ENCODE measurements around the gene GALNT18. TPM values are rescaled to one million over a fixed set of nuclear protein-coding genes. Genes with fewer than 3 reads are reported as not detected.

The GALNT18 gene
- total and polyA plus RNA-seq, 2 experiments from 2014 or later = 4.3 to 10.8 TPM

- Mint-ChIP-seq H3K27me3 (ENCODE audit: insufficient read depth, low read depth, poor library complexity) (peaks cover 5% of the 10 kb centered on the region), H3K4me3 (no peak overlapping the region), H3K4me1 (peaks cover 3% of the 10 kb centered on the region; the same call in 2 of the 3 replicates), H3K36me3 (ENCODE audit: low read depth) (no peaks in the 10 kb centered on the region; the same call in 2 of the 3 replicates), H3K9me3 (no peaks in the 10 kb centered on the region), H3K27ac (no peak overlapping the region)
- no peak overlapping the region for H3K4me2 ChIP-seq
- no peaks in the 10 kb centered on the region for H3K4me1 ChIP-seq (ENCODE audit: insufficient read depth)
- no peaks in the 10 kb centered on the region for H3K36me3 ChIP-seq (ENCODE audit: insufficient read depth)
- no peaks in the 10 kb centered on the region for H3K27me3 ChIP-seq (ENCODE audit: insufficient read depth)
- H3K27ac ChIP-seq (ENCODE audit: low read depth) = no peak overlapping the region
- DNase-seq (ENCODE audit: low spot score) (no peak), ATAC-seq (no peak; the same call in 2 of the 3 replicates)
- no peaks in the 10 kb centered on the region for H4K20me1 ChIP-seq (replicated peaks; ENCODE audit: insufficient read depth)
- TF ChIP-seq POLR2AphosphoS5 (IDR thresholded peaks at IDR 0.05; ENCODE audit: low read depth) (no peak), NANOG (IDR thresholded peaks at IDR 0.05; ENCODE audit: borderline replicate concordance) (no peak), ZNF114 (CRISPR knock-in tag; IDR thresholded peaks at IDR 0.05) (no peak), STAT1 (IDR thresholded peaks at IDR 0.05; ENCODE audit: unreplicated experiment) (no peak), EZH2 (IDR thresholded peaks at IDR 0.05; ENCODE audit: low read depth, unreplicated experiment) (no peak), EZH2phosphoT487 (IDR thresholded peaks at IDR 0.05; ENCODE audit: unreplicated experiment) (no peak)
- H3F3A ChIP-seq (replicated peaks; ENCODE audit: low read depth) = no peaks in the 10 kb centered on the region
- no peaks in the 10 kb centered on the region for H3K9me2 ChIP-seq (ENCODE audit: insufficient read depth)
- H3K79me2 ChIP-seq (replicated peaks; ENCODE audit: insufficient read depth) = no peaks in the 10 kb centered on the region
- no peak overlapping the region for H2AFZ ChIP-seq
- no peak overlapping the region for H3K4me3 ChIP-seq
Measured at GRCh38 chr11:11461473-11461872, 160.3 kb downstream of the GALNT18 start.

GRCh38 chr11:11459578-11459977 is 162.2 kb downstream of the GALNT18 start:
- no peaks in the 10 kb centered on the region; the same call in 2 of the 3 replicates for H3K36me3 Mint-ChIP-seq (ENCODE audit: low read depth)
- Histone ChIP-seq H3K4me2 (no peak overlapping the region), H3K27ac (ENCODE audit: low read depth) (no peak overlapping the region), H3K9me2 (ENCODE audit: insufficient read depth) (no peaks in the 10 kb centered on the region), H2AFZ (no peak overlapping the region), H3K27me3 (ENCODE audit: insufficient read depth) (no peaks in the 10 kb centered on the region), H3K79me2 (replicated peaks; ENCODE audit: insufficient read depth) (no peaks in the 10 kb centered on the region), H3F3A (replicated peaks; ENCODE audit: low read depth) (no peaks in the 10 kb centered on the region), H3K4me1 (ENCODE audit: insufficient read depth) (no peaks in the 10 kb centered on the region), H3K4me3 (no peak overlapping the region), H3K36me3 (ENCODE audit: insufficient read depth) (no peaks in the 10 kb centered on the region), H4K20me1 (replicated peaks; ENCODE audit: insufficient read depth) (no peaks in the 10 kb centered on the region)
- H3K27me3 Mint-ChIP-seq (ENCODE audit: insufficient read depth, low read depth, poor library complexity) = peaks cover 5% of the 10 kb centered on the region
- H3K9me3 Mint-ChIP-seq = no peaks in the 10 kb centered on the region; the same call in 2 of the 3 replicates
- H3K4me1 Mint-ChIP-seq = peaks cover 2% of the 10 kb centered on the region; the same call in 2 of the 3 replicates
- H3K27ac Mint-ChIP-seq = no peak overlapping the region
- DNase-seq (ENCODE audit: low spot score) (no peak), ATAC-seq (no peak)
- H3K4me3 Mint-ChIP-seq = no peak overlapping the region
- TF ChIP-seq CTCF (conservative IDR thresholded peaks at IDR 0.05; ENCODE audit: low read depth in 2 of 2) (no peak), ZNF462 (CRISPR knock-in tag; IDR thresholded peaks at IDR 0.05) (no peak), ZNF331 (CRISPR knock-in tag; IDR thresholded peaks at IDR 0.05; ENCODE audit: low read depth) (no peak)
